HG03521 (cell line): ENCODE measurements around the gene SYNRG.
"Not testable (repeated sequence)": the region's sequence is repeated elsewhere in the genome, so short reads cannot be mapped to it uniquely, and the experiment has no call there.

Experiments
- ATAC-seq: cut with Tn5 transposase; IDR thresholded peaks from one replicate; pipeline ENCODE4 v1.9.1; 2021; ENCODE audit warnings: mild to moderate bottlenecking, moderate library complexity; ENCODE audit not compliant: unreplicated experiment

SYNRG gene

GRCh38 chr17:37609170-37610040 lies at the start of gene SYNRG:
TSS of gene SYNRG (minus strand) at chr17:37609418. CDS start at chr17:37609355, 63 bp downstream.
- ATAC-seq: peak; percentile 92

GRCh38 chr17:37657202-37657601 lies 48.0 kb upstream of the SYNRG start:
- ATAC-seq: no peak

- ATAC-seq: no peak
Observed at GRCh38 chr17:37651849-37652248, 42.6 kb upstream of the SYNRG start.

- ATAC-seq: no peak
Observed at GRCh38 chr17:37650419-37651003, 41.3 kb upstream of the SYNRG start.

GRCh38 chr17:37648555-37648954 lies 39.3 kb upstream of the SYNRG start:
- ATAC-seq: no peak

GRCh38 chr17:37647856-37648255 lies 38.6 kb upstream of the SYNRG start:
- no peak for ATAC-seq

GRCh38 chr17:37643869-37644268 lies 34.7 kb upstream of the SYNRG start:
- no peak for ATAC-seq

- ATAC-seq: peak; percentile 85
Observed at GRCh38 chr17:37643118-37643766, 34.0 kb upstream of the SYNRG start, which contains the start of gene DDX52. TSS of gene DDX52 (minus strand) at chr17:37643446. CDS start at chr17:37643420, 26 bp downstream.

GRCh38 chr17:37642681-37643080 lies 33.5 kb upstream of the SYNRG start:
- no peak for ATAC-seq

GRCh38 chr17:37640015-37640414 lies 30.8 kb upstream of the SYNRG start:
- no peak for ATAC-seq

GRCh38 chr17:37637956-37638355 lies 28.7 kb upstream of the SYNRG start:
- ATAC-seq: no peak

- not testable (repeated sequence) for ATAC-seq
Observed at GRCh38 chr17:37616430-37616829, 7.2 kb upstream of the SYNRG start.

GRCh38 chr17:37614823-37615222 lies 5.6 kb upstream of the SYNRG start:
- no peak for ATAC-seq

- ATAC-seq: no peak
Observed at GRCh38 chr17:37614391-37614790, 5.2 kb upstream of the SYNRG start.

GRCh38 chr17:37610971-37611370 lies 1.8 kb upstream of the SYNRG start:
- no peak for ATAC-seq

GRCh38 chr17:37610041-37610420 lies 813 bp upstream of the SYNRG start:
- ATAC-seq: not testable (repeated sequence)

- peak; percentile 20 for ATAC-seq
Observed at GRCh38 chr17:37608351-37609169, 658 bp downstream of the SYNRG start.

GRCh38 chr17:37607637-37608331 lies 1.4 kb downstream of the SYNRG start:
- no peak for ATAC-seq

- ATAC-seq: no peak
Observed at GRCh38 chr17:37605813-37606505, 3.3 kb downstream of the SYNRG start.

- no peak for ATAC-seq
Observed at GRCh38 chr17:37605081-37605480, 4.1 kb downstream of the SYNRG start.
